Measurements from ENCODE around the gene GUCY1A1. TPM values are rescaled to one million over a fixed set of nuclear protein-coding genes. Genes with fewer than 3 reads are reported as not detected.

GUCY1A1 gene
- total RNA-seq, 1 experiment from 2014 or later: 0.20 TPM

DNA sequence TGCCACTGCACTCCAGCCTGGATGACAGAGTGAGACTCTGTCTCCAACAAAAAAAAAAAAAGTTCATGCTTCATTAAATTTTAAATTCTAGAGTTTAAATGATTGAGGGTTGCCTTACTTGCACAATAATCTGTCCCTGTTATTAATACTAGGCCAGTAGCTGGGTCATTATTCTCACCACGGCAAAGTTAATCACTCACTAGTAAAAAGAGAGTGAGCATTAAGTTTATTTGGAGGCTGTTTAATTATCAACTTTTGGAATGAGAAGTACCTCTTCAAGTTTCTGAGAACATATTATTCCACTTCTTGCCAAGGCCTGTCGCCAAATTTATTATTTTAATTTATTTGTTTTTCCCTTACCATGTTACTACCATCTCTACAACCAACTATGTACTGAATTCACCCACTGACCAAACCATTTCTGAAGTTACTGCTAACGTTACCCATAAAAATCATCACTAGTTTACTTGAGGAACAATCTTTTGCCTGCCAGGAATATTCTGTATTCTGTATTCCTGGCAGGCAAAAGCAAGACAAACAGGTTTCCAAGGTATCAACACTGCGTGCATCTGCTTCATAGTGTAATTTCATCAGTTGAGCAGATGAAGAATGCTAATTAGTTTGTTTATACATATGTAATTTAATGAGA is 26.5 kb downstream of the GUCY1A1 start (continued):
- TF ChIP-seq, protein P1, sequence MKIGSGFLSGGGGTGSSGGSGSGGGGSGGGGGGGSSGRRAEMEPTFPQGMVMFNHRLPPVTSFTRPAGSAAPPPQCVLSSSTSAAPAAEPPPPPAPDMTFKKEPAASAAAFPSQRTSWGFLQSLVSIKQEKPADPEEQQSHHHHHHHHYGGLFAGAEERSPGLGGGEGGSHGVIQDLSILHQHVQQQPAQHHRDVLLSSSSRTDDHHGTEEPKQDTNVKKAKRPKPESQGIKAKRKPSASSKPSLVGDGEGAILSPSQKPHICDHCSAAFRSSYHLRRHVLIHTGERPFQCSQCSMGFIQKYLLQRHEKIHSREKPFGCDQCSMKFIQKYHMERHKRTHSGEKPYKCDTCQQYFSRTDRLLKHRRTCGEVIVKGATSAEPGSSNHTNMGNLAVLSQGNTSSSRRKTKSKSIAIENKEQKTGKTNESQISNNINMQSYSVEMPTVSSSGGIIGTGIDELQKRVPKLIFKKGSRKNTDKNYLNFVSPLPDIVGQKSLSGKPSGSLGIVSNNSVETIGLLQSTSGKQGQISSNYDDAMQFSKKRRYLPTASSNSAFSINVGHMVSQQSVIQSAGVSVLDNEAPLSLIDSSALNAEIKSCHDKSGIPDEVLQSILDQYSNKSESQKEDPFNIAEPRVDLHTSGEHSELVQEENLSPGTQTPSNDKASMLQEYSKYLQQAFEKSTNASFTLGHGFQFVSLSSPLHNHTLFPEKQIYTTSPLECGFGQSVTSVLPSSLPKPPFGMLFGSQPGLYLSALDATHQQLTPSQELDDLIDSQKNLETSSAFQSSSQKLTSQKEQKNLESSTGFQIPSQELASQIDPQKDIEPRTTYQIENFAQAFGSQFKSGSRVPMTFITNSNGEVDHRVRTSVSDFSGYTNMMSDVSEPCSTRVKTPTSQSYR (CRISPR knock-in tag; IDR thresholded peaks at IDR 0.05): no peak
- TF ChIP-seq NR1H2 (CRISPR knock-in tag; IDR thresholded peaks at IDR 0.05) (no peak), JUN (CRISPR knock-in tag; IDR thresholded peaks at IDR 0.05) (no peak), ZNF263 (CRISPR knock-in tag; IDR thresholded peaks at IDR 0.05; ENCODE audit: low read depth) (no peak), PRRX2 (CRISPR knock-in tag; IDR thresholded peaks at IDR 0.05) (no peak)
- TF ChIP-seq, protein P2, sequence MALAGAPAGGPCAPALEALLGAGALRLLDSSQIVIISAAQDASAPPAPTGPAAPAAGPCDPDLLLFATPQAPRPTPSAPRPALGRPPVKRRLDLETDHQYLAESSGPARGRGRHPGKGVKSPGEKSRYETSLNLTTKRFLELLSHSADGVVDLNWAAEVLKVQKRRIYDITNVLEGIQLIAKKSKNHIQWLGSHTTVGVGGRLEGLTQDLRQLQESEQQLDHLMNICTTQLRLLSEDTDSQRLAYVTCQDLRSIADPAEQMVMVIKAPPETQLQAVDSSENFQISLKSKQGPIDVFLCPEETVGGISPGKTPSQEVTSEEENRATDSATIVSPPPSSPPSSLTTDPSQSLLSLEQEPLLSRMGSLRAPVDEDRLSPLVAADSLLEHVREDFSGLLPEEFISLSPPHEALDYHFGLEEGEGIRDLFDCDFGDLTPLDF (CRISPR knock-in tag; IDR thresholded peaks at IDR 0.05): no peak

DNA sequence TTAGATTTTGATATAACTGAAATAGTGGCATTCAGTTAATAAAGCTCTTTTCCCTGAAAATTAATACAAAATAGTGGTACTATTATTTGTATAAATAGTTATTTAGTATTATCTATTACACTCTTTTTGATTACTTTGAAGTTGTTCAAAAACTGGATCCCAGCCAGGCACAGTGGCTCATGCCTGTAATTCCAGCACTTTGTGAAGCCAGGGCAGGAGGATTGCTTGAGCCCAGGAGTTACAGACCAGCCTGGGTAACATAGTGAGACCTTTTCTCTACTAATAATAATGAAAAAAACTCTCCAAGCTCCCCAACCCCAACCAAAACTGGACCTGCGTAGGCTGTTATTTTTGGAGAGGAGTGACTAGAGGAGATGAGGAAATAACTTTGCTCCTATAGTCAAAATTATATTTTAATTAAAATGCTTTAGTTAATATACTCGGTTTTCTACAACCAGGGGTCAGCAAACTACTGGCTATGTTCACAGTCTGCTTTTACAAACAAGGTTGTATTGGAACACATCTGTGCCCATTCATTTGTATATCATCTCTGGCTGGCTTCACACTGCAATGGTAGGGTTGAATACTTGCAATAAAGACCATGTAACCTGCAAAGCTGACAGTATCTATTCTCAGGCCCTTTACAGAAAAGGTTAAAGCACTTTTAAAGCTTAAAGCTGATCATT is 27.6 kb downstream of the GUCY1A1 start:
- H3K36me3 Mint-ChIP-seq: no peaks in the 10 kb centered on the region
- CTCF ChIA-PET: no interaction called here
- H3K27ac Mint-ChIP-seq: no peak overlapping the region
- no peak for ATAC-seq
- POLR2A ChIA-PET: no interaction called here
- H3K27me3 Mint-ChIP-seq (ENCODE audit: low read depth): no peaks in the 10 kb centered on the region
- no peaks in the 10 kb centered on the region for H3K4me1 Mint-ChIP-seq
- no peaks in the 10 kb centered on the region for H3K9me3 Mint-ChIP-seq
- TF ChIP-seq ZNF317 (CRISPR knock-in tag; IDR thresholded peaks at IDR 0.05; ENCODE audit: borderline replicate concordance, low read depth): no peak
- TF ChIP-seq, protein P3, sequence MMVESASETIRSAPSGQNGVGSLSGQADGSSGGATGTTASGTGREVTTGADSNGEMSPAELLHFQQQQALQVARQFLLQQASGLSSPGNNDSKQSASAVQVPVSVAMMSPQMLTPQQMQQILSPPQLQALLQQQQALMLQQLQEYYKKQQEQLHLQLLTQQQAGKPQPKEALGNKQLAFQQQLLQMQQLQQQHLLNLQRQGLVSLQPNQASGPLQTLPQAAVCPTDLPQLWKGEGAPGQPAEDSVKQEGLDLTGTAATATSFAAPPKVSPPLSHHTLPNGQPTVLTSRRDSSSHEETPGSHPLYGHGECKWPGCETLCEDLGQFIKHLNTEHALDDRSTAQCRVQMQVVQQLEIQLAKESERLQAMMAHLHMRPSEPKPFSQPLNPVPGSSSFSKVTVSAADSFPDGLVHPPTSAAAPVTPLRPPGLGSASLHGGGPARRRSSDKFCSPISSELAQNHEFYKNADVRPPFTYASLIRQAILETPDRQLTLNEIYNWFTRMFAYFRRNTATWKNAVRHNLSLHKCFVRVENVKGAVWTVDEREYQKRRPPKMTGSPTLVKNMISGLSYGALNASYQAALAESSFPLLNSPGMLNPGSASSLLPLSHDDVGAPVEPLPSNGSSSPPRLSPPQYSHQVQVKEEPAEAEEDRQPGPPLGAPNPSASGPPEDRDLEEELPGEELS (CRISPR knock-in tag; IDR thresholded peaks at IDR 0.05): no peak
- no peak for DNase-seq (ENCODE audit: low spot score)
- H3K4me3 Mint-ChIP-seq: no peak overlapping the region

DNA sequence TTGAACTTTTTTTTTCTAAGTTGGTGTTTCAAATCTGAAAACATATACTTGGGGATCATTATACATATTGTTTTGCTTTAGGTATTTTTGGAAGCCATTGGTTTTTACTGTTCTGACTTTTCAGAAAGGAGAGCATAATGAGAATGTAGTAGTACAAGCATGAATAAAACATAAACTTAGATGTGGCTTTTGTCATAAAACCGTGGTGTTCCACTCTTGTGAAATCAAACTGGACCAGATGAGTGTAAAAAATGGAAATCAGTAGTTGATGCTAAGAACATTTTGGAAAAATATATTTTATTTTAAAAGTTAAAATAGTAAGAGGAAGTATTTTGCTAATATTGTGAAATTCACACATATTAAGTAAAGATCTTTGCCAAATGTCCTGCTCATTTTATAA is 29.6 kb downstream of the GUCY1A1 start:
- CTCF ChIA-PET: no interaction called here
- Mint-ChIP-seq H3K36me3 (no peaks in the 10 kb centered on the region), H3K9me3 (no peaks in the 10 kb centered on the region), H3K27me3 (ENCODE audit: low read depth) (no peaks in the 10 kb centered on the region), H3K27ac (no peak overlapping the region), H3K4me1 (no peaks in the 10 kb centered on the region), H3K4me3 (no peak overlapping the region)
- ATAC-seq (no peak), DNase-seq (ENCODE audit: low spot score) (no peak)
- POLR2A ChIA-PET: no interaction called here
- TF ChIP-seq, protein P4, sequence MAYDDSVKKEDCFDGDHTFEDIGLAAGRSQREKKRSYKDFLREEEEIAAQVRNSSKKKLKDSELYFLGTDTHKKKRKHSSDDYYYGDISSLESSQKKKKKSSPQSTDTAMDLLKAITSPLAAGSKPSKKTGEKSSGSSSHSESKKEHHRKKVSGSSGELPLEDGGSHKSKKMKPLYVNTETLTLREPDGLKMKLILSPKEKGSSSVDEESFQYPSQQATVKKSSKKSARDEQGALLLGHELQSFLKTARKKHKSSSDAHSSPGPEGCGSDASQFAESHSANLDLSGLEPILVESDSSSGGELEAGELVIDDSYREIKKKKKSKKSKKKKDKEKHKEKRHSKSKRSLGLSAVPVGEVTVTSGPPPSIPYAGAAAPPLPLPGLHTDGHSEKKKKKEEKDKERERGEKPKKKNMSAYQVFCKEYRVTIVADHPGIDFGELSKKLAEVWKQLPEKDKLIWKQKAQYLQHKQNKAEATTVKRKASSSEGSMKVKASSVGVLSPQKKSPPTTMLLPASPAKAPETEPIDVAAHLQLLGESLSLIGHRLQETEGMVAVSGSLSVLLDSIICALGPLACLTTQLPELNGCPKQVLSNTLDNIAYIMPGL (CRISPR knock-in tag; IDR thresholded peaks at IDR 0.05): no peak
- TF ChIP-seq, protein P5, sequence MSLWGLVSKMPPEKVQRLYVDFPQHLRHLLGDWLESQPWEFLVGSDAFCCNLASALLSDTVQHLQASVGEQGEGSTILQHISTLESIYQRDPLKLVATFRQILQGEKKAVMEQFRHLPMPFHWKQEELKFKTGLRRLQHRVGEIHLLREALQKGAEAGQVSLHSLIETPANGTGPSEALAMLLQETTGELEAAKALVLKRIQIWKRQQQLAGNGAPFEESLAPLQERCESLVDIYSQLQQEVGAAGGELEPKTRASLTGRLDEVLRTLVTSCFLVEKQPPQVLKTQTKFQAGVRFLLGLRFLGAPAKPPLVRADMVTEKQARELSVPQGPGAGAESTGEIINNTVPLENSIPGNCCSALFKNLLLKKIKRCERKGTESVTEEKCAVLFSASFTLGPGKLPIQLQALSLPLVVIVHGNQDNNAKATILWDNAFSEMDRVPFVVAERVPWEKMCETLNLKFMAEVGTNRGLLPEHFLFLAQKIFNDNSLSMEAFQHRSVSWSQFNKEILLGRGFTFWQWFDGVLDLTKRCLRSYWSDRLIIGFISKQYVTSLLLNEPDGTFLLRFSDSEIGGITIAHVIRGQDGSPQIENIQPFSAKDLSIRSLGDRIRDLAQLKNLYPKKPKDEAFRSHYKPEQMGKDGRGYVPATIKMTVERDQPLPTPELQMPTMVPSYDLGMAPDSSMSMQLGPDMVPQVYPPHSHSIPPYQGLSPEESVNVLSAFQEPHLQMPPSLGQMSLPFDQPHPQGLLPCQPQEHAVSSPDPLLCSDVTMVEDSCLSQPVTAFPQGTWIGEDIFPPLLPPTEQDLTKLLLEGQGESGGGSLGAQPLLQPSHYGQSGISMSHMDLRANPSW (CRISPR knock-in tag; conservative IDR thresholded peaks at IDR 0.05; ENCODE audit: low read depth): no peak
- TF ChIP-seq RORB (CRISPR knock-in tag; IDR thresholded peaks at IDR 0.05): no peak
- no peak for TF ChIP-seq NR2C2 (CRISPR knock-in tag; IDR thresholded peaks at IDR 0.05)
- no peak for TF ChIP-seq RELA (CRISPR knock-in tag; IDR thresholded peaks at IDR 0.05; ENCODE audit: borderline replicate concordance)
- no peak for TF ChIP-seq MYBL2 (CRISPR knock-in tag; IDR thresholded peaks at IDR 0.05)
- TF ChIP-seq, protein P6, sequence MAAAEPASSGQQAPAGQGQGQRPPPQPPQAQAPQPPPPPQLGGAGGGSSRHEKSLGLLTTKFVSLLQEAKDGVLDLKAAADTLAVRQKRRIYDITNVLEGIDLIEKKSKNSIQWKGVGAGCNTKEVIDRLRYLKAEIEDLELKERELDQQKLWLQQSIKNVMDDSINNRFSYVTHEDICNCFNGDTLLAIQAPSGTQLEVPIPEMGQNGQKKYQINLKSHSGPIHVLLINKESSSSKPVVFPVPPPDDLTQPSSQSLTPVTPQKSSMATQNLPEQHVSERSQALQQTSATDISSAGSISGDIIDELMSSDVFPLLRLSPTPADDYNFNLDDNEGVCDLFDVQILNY (CRISPR knock-in tag; IDR thresholded peaks at IDR 0.05): no peak

Measured in WTC11 (cell line).